ENCODE data around the gene C11orf97.

DNA sequence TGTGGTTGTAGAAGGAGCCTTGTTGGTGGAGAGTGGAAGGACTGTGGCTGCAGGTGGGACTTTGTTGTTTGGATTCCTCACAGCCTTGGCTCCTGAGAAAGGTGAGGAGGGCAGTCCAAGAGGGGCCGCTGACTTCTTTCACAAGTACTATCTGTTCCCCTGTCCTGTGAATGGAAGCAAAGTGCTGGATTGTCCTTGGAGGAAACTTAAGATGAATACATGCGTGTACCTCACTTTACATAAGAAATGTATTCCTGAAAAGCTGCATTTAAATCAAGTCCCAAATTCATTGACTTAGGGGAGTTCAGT lies 33.9 kb downstream of the C11orf97 start:
- TF ChIP-seq POLR2AphosphoS5 (IDR thresholded peaks at IDR 0.05; ENCODE audit: low read depth, low read length), result no peak
- TF ChIP-seq, protein P1, sequence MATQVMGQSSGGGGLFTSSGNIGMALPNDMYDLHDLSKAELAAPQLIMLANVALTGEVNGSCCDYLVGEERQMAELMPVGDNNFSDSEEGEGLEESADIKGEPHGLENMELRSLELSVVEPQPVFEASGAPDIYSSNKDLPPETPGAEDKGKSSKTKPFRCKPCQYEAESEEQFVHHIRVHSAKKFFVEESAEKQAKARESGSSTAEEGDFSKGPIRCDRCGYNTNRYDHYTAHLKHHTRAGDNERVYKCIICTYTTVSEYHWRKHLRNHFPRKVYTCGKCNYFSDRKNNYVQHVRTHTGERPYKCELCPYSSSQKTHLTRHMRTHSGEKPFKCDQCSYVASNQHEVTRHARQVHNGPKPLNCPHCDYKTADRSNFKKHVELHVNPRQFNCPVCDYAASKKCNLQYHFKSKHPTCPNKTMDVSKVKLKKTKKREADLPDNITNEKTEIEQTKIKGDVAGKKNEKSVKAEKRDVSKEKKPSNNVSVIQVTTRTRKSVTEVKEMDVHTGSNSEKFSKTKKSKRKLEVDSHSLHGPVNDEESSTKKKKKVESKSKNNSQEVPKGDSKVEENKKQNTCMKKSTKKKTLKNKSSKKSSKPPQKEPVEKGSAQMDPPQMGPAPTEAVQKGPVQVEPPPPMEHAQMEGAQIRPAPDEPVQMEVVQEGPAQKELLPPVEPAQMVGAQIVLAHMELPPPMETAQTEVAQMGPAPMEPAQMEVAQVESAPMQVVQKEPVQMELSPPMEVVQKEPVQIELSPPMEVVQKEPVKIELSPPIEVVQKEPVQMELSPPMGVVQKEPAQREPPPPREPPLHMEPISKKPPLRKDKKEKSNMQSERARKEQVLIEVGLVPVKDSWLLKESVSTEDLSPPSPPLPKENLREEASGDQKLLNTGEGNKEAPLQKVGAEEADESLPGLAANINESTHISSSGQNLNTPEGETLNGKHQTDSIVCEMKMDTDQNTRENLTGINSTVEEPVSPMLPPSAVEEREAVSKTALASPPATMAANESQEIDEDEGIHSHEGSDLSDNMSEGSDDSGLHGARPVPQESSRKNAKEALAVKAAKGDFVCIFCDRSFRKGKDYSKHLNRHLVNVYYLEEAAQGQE (IDR thresholded peaks at IDR 0.05; ENCODE audit: insufficient read depth in 1 of 2, low read depth in 2 of 2, low read length in 2 of 2), result no peak
- no peak for TF ChIP-seq TAF1 (IDR thresholded peaks at IDR 0.05; ENCODE audit: borderline replicate concordance, insufficient read depth, low read length)
- TF ChIP-seq FOXP2 (optimal IDR thresholded peaks at IDR 0.05; ENCODE audit: borderline replicate concordance, extremely low read depth, extremely low read length, insufficient read depth), result no peak

Data from PFSK-1 (cell line).